Fibroblast of lung (primary cell): ENCODE data around the gene CIB1.

Source experiments
- EZH2 ChIP-seq: IDR thresholded peaks from 2 replicates; pipeline ENCODE4 v1.5.1; 2012; ENCODE audit warnings: low read length, control low read depth, mild to moderate bottlenecking; ENCODE audit errors: missing control alignments
- TF ChIP-seq, protein P1 (sequence below), 2 donors: IDR thresholded peaks in 1 of 2; conservative IDR thresholded peaks in 1 of 2; 1 replicate in 1 of 2; 2 replicates in 1 of 2; pipeline ENCODE4 v1.5.1; 2011 to 2012; ENCODE audit warnings: low read length in 2 of 2, control low read depth in 1 of 2, inconsistent platforms in 1 of 2, low read depth in 1 of 2, mild to moderate bottlenecking in 1 of 2

DNA sequence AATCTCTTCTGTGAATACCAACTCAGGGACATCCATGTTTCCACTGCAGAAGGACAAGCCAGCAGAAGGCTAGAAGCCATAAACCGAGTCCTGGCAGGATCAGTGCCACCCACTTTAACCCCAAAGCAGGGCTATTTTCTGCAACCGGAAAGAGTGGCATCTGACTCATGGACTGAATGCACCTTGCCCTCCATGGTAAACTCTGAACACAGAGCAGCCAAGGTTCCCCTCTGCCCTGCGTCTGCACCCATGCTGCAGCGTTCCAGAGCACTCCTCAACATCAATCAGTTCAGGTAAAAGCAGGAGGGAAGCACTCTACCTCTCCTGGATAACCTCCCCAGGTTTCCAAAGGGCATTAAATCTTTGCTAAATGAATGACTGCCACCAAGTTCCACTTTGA is 30.9 kb upstream of the CIB1 start:
- no peak for TF ChIP-seq EZH2
- TF ChIP-seq, protein P1, sequence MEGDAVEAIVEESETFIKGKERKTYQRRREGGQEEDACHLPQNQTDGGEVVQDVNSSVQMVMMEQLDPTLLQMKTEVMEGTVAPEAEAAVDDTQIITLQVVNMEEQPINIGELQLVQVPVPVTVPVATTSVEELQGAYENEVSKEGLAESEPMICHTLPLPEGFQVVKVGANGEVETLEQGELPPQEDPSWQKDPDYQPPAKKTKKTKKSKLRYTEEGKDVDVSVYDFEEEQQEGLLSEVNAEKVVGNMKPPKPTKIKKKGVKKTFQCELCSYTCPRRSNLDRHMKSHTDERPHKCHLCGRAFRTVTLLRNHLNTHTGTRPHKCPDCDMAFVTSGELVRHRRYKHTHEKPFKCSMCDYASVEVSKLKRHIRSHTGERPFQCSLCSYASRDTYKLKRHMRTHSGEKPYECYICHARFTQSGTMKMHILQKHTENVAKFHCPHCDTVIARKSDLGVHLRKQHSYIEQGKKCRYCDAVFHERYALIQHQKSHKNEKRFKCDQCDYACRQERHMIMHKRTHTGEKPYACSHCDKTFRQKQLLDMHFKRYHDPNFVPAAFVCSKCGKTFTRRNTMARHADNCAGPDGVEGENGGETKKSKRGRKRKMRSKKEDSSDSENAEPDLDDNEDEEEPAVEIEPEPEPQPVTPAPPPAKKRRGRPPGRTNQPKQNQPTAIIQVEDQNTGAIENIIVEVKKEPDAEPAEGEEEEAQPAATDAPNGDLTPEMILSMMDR (conservative IDR thresholded peaks at IDR 0.05 in 1 of 2, IDR thresholded peaks at IDR 0.05 in 1 of 2; ENCODE audit: low read depth in 1 of 2, low read length in 2 of 2) = no peak
